Fibroblast of mammary gland (primary cell): ENCODE results near the gene CORO1C.
"Not testable (repeated sequence)": the region's sequence is repeated elsewhere in the genome, so short reads cannot be mapped to it uniquely, and the experiment has no call there.

Experiments
- DNase-seq: peaks from one replicate; pipeline ENCODE4 v3.0.0-alpha.2; 2010; ENCODE audit warnings: low read depth
- H3K4me3 ChIP-seq: 2 replicates; pipeline ENCODE4 v1.5.1; 2011; ENCODE audit warnings: low read depth, mild to moderate bottlenecking, low read length, moderate library complexity; ENCODE audit not compliant: control insufficient read depth
- CTCF ChIP-seq: conservative IDR thresholded peaks from 2 replicates; pipeline ENCODE4 v1.5.1; 2011; ENCODE audit warnings: low read depth, low read length, inconsistent platforms; ENCODE audit not compliant: control insufficient read depth, insufficient read depth

Gene CORO1C

GRCh38 chr12:108637222-108637971 is 93.9 kb downstream of the CORO1C start:
- no peak for TF ChIP-seq CTCF
- no peak overlapping the region for H3K4me3 ChIP-seq
- DNase-seq = no peak

GRCh38 chr12:108635997-108636808 is 95.1 kb downstream of the CORO1C start:
- H3K4me3 ChIP-seq = no peak overlapping the region
- no peak for TF ChIP-seq CTCF
- no peak for DNase-seq

- TF ChIP-seq CTCF = no peak
- H3K4me3 ChIP-seq = no peak overlapping the region
- DNase-seq = no peak
Observed at GRCh38 chr12:108635201-108635996, 95.9 kb downstream of the CORO1C start.

- no peak for DNase-seq
- TF ChIP-seq CTCF = no peak
- no peak overlapping the region for H3K4me3 ChIP-seq
Observed at GRCh38 chr12:108634341-108634751, 97.0 kb downstream of the CORO1C start.

- no peak for TF ChIP-seq CTCF
- no peak for DNase-seq
- H3K4me3 ChIP-seq = no peak within 1 kb of the TSS
Observed at GRCh38 chr12:108633534-108634248, 97.6 kb downstream of the CORO1C start, which contains the start of gene SELPLG. Gene SELPLG (minus strand): TSS chr12:108633894. CDS start chr12:108624307, 9,587 bp downstream.

GRCh38 chr12:108633081-108633533 is 98.2 kb downstream of the CORO1C start:
- no peak for DNase-seq
- TF ChIP-seq CTCF = no peak
- H3K4me3 ChIP-seq = no peak overlapping the region

- not testable (repeated sequence) for H3K4me3 ChIP-seq, DNase-seq
Observed at GRCh38 chr12:108631261-108631660, 100.1 kb downstream of the CORO1C start.
